ENCODE results near the gene CERS4.
"Not testable (repeated sequence)": the region's sequence is repeated elsewhere in the genome, so short reads cannot be mapped to it uniquely, and the experiment has no call there.

CERS4 gene, protein sequence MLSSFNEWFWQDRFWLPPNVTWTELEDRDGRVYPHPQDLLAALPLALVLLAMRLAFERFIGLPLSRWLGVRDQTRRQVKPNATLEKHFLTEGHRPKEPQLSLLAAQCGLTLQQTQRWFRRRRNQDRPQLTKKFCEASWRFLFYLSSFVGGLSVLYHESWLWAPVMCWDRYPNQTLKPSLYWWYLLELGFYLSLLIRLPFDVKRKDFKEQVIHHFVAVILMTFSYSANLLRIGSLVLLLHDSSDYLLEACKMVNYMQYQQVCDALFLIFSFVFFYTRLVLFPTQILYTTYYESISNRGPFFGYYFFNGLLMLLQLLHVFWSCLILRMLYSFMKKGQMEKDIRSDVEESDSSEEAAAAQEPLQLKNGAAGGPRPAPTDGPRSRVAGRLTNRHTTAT

DNA sequence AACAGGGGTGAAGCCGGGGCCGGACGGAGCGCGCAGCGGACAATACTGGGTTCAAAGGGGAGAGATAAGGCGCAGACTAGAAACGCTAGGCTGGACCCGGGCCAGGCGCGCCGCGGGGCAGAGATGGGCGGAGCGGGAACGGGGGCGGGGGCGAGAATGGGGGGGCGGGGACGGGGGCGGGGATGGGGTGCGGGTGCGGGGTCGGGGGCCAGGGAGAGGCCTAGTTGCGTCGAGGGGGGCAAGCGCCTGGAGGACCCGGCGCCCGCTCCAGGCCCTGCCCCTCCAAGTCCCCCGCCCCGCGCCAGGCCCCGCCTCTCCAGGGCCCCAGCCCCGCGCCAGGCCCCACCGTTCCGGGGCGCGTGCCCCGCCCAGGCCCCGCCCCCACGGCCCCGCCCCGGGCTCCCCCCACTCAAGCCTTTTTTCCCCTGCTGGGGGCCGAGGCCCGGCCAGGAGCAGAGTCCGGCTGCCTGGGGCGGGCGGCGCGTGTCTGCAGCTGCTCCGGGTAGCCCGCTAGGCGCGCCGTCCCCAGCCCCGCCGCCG, at the start of gene CERS4:
Gene CERS4, plus strand, starts transcription at position 449 of the 540 bp plus-strand sequence. CDS start 41,707 bp downstream, outside the sequence.
- DNase-seq, result peak; percentile 83

DNA sequence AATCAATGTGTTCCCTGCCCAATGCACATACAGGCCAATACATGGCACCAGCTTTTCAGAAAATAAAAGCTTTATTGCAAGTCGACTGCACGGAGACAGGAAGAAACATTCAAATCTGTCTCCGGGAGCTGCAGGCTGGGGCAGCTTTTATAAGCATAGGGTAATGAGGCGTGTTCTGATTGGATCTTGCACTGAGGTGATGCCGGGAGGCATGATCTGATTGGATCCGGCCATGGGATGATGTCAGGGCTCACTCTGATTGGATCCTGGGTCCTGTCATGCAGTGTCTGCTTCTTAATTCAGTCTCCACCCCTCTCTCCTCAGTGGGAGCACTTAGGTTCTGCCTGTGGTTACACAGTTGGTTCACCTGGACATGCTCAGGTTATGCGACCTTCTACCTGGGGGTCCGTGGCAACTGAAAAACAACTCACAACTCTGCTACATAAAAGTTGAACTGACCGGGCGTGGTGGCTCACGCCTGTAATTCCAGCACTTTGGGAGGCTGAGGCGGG, 48.0 kb upstream of the CERS4 start:
- no peak for DNase-seq

DNA sequence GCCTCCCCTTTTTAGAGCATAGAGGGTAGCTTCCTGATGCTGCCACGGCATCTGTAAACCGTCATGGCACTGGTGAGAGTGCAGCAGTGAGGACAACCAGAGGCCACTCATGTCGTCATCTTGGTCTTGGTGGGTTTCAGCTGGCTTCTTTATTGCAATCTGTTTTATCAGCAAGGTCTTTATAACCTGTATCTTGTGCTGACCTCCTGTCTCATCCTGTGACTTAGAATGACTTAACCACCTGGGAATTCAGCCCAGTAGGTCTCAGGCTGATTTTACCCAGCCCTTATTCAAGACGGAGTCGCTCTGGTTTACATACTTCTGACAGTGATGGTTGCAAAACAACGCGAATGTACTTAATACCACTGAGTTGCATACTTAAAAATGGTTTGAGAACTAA, 45.4 kb upstream of the CERS4 start:
- DNase-seq, result no peak

DNA sequence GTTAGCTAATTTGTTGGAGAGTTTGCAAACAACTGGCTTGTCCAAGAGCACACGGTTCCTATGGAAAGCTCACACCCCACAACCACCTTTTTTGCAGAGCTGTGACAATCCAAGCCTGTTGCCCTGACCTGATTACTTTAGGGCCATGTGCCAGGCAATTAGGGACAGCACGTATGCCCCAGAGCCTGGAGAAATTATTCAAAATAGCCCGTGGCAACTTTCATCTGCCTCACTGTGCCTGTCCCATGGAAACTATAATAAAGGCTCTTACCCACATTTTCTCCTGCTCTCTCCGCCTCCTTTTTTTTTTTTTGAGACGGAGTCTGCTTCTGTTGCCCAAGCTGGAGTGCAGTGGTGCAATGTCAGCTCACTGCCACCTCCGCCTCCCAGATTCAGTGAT, 41.2 kb upstream of the CERS4 start:
- DNase-seq, result no peak

DNA sequence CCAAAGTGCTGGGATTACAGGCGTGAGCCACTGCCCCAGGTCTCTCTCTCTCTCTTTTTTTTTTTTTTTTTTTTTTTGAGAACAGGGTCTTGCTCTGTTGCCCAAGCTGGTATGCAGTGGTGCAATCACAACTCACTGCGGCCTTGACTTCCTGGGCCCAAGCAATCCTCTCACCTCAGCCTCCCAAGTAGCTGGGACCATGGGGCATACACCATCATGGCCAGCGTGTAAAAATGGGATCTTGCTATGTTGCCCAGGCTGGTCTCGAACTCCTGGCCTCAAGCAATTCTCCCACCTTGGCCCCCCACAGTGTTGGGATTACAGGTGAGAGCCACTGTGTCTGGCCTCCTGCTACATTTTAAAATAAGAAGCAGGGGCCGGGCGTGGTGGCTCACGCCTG, 40.6 kb upstream of the CERS4 start:
- DNase-seq, result no peak

DNA sequence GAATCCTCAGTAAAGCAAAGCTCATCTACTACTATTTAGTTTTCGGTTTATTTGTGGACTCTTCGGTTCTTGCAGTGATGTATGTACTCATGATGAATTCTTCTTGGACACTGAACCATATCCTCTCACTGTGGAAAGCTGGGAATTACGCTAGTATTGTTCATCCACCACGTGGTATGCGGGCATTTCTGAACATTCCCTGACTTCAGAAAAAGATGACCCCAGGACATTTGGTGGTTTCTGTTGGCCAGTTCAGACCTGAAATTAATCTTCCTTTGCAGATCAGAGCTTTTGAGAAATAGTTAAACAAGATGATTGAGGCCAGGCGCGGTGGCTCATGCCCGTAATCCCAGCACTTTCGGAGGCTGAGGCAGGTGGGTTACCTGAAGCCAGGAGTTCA, 34.5 kb upstream of the CERS4 start:
- no peak for DNase-seq

DNA sequence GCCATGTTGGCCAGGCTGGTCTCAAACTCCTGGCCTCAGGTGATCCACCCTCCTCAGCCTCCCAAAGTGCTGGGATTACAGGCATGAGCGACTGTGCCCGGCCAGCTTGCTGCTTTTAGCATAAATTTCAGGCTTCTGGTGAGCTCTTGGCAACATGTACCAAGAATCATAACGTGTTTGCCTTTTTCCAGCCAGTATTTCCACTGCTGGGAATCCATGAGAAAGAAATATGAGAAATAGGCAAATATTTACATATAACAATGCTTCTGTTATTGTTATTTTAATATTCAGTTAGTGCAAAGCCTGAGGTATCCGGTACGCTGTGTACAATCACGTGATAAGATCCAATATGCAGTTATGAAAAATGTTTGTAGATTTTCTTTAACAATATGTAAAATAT, 29.2 kb upstream of the CERS4 start:
- DNase-seq, result no peak

DNA sequence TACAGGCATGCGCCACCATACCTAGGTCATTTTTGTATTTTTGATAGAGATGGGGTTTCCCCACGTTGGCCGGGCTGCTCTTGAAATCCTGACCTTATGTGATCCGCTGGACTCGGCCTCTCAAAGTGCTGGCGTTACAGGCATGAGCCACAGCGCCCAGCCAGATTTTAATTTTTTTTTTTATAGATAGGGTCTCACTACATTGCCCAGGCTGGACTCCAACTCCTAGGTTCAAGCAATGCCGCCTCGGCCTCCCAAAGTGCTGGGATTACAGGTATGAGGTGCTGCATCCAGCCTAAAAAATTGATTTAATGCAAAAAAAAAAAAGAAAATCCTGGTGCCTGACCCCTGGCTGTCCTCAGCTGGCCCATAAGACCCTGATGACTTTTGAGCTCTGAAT, 24.9 kb upstream of the CERS4 start:
- DNase-seq, result no peak

DNA sequence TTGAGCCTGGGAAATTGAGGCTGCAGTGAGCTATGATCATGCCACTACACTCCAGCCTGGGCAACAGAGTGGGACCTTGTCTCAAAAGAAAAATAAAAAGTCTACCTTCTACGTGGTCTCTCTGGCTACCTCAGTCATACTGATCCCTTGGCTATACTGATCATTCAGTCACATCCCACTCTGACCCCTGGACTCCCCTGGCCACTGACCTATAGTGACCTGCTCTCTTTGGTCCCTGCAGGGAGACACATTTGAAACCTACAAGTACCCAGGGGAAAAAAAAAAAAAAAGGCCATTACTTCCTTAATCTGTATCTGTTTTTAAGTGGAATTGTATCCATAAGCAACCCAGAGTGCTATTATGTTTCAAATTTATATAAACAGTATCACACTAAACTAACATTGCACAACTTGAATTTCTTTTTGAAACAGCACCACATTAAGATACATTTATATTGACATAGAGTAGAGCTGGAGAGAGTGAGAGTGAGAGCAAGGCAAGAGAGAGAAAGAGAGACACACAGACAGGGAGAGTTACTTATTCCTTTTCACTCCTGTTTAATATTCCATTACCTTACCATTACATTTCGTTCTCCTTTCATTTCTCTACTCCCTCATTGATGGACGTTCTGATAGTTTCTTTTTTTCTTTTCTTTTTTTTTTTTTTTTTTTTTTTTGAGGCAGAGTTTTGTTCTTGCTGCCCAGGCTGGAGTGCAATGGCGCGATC, 23.7 kb upstream of the CERS4 start:
- DNase-seq, result no peak

DNA sequence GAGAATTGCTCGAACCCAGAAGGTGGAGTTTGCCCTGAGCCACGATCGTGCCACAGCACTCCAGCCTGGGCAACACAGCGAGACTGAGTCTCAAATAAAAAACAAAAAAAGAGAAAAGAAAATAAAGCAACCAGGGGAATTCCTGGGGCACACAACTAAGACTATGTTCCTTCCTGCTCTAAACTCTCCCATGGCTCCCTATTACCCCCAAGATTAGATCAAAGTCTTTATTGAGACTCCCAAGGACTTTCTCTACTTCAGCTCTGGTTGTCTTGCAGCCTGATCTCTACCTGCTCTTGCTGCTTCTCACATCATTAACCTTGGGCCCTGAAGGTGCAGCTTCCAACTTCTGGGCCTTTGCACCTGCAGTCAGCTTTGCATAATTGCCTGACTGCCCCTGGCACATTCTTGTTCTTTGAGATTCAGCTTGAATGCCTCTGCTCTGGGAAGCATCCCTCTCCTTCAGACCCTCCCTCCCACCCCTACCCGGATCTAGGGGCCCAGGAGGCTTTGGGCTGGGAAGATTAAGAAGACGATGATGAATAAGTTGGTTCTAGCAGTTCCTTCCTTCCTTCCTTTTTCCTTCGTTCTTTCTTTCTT, 16.8 kb upstream of the CERS4 start:
- DNase-seq, result no peak

DNA sequence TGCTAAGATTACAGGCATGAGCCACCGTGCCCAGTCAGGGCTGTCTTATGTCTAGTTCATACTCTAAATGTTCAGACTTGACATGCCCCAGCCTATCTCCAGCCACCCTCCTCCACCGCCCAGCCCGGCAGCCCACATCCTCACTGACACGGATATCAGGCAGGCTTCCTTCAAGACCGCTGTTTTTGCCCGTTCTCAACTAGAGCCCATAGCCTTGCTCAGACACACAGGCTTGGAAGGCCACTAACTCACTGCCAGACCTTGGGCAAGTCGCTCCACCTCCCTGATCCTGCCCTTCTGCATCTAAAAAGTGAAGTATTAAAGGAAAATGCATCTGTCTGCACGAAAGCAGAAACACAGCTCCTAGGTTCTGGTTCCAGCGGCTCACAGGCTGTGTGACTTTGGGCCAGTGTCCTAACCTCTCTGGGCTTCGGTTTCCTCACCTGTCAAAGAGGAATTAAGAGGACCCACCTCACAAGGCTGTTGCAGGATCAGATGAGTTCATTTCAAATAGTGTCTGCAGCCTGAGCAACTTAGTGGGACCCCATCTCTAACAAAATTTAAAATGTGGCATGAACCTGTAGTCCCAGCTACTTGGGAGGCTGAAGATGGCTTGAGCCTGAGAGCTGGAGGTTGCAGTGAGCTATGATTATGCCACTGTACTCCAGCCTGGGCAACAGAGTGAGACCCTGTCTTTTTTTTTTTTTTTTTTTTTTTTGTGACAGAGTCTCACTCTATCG, 14.5 kb upstream of the CERS4 start:
- no peak for DNase-seq

DNA sequence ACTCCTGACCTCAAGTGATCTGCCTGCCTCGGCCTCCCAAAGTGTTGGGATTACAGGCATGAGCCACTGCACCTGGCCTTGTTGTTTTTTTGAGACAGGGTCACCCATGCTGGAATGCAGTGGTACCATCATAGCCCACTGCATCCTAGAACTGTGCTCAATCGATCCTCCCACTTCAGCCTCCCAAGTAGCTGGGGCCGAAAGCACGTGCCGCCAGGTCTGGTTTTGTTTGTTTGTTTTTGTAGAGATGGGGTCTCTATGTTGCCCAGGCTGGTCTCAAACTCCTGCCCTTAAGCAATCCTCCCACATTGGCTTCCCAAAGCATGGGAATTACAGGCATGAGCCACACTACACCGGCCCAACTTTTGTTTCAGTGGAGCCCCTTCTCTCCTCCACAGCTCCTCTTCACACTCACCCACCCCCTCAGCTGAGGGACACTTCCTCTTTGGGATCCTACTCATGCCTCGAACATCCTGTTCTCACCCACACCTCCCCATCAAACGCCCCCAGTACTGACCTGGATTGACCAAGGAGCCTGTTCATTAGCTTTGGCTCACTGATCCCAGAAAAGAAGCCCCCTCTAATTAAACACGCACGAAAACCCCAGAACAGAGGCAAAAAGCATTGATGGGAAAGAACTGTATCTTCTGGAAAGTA, 12.8 kb upstream of the CERS4 start:
- DNase-seq, result no peak

DNA sequence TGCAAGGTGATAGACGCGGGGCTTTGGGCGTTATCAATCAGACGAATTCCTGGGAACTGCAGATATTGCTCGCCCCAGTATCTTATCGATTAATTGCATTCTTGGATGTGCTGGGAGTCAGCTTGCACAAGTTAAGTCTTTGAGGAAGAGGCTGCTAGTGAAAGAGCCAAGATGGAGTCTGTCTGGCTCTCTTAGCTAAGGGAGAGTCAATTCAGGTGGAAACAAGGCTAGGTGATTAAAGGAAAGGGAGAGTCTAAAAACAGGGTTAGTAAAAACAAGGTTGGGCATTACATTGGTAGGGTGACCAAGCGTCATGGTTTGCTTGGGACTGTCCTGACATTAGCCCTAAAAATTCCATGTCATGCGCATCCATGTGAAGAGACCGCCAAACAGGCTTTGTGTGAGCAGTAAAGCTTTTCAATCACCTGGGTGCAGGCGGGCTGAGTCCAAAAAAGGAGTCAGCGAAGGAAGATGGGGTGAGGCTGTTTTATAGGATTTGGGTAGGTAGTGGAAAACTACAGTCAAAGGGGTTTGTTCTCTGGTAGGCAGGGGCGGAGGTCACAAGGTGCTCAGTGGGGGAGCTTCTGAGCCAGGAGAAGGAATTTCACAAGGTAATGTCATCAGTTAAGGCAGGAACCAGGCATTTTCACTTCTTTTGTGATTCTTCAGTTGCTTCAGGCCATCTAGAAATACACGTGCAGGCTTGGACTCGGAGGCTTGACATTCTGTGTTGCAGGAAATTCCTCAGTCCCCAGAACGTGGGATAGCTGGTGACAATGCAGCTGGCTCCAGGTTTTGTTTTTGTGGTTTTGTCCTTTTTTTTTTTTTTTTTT, 5.7 kb upstream of the CERS4 start:
- not testable (repeated sequence) for DNase-seq

DNA sequence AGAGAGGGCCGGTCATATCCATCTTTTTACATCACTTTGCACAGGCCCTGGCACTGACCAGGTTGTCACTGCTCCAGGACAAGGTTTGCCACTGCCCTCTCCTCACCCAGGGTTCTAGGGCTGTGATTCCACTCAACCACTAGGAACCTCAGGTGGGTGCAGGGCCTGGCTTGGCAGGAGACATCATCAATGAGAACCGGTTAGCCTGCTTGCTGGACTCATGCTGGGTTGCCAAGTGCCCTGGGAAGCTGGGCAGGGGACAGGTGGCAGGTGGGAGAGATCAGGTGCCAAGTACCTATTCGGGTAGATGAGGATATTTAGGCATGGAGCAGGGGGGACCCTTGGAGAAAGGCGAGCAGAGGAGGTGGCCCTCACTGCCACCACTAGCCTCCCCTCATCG, 4.2 kb upstream of the CERS4 start:
- no peak for DNase-seq

DNA sequence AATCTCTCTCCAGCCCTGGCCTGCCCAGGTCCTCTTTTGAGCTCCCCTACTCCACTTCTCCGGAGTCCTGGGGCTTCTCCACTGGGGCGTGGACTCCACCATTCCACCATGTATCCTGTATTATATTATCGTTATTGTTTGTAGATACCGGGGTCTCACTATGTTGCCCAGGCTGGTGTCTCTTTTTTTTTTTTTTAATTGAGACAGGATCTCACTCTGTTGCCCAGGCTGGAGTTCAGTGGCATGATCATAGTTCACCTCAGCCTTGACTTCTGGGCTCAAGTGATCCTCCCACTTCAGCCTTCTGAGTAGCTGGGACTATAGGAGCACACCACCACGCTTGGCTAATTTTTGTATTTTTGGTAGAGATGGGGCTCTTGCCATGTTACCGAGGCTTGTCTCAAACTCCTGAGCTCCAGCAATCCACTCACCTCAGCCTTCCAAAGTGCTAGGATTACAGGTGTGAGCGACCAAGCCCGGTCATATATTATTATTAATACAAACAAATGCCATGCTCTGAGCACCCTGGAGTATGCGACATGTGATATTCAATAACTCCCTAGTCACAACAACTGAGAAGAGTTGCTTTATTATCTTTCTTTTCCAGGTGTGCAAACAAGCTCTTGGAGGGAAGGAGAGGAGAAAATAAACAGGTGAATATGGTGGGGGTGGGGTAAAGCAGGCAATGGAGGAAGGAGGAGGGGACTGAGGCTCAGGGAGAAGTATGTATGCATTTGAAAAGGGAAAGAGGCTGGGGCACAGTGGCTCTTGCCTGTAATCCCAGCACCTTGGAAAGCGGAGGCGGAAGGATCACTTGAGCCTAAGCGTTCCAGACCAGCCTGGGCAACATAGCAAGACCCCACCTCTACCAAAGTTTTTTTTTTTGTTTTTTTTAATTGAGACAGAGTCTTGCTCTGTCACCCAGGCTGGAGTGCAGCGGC, 2.8 kb upstream of the CERS4 start:
- no peak for DNase-seq

DNA sequence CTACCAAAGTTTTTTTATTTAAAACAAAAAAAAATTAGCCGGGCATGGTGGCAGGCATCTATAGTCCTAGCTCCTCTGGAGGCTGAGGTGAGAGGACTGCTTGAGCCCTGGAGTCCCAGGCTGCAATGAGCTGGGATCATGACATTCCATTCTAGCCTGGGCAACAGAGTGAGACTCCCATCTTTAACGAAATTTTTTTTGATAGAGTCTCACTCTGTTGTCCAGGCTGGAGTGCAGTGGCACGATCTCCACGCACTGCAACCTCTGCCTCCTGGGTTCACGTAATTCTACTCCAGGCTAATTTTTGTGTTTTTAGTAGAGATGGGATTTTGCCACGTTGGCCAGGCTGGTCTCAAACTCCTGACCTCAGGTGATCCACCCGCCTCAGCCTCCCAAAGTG, 1.8 kb upstream of the CERS4 start:
- not testable (repeated sequence) for DNase-seq

DNA sequence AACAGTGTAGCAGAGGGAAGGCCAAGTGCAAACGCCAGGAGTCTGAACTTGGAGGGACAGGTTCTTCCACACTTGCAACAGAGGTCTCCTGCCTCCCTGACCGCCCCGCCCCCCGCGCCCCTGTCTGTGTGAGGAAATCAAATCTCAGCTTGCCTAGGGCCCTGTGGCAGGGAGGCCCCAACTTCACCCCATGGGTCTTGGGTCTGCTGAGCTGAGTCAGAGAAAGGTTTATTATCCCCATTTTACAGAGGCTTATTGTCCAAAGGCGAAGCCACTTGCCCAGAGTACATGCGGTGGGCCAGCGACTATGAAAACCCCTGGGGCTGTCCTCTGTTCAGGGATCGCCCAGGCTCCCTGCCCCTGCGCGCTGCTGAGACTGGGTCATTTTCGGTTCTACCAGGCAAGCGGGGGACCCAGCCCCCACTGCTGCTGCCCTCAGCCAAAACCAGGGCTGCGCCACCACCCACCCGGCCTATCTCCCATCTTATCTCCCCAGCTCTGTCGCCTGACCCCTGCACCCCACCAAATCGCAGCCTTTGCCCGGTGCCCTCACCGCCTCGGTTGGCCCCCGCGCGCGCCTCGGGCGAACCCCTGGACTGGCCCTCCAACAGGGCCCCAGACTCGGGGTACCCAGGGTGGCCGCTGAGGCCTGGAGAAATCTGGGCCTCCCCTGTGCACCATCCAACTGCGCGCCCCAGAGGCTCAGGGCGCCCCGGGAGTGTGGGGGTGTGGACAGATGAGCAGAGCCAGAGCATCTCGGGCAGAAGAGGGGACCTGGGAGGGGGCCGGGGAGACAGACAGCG, 850 bp upstream of the CERS4 start:
- no peak for DNase-seq

DNA sequence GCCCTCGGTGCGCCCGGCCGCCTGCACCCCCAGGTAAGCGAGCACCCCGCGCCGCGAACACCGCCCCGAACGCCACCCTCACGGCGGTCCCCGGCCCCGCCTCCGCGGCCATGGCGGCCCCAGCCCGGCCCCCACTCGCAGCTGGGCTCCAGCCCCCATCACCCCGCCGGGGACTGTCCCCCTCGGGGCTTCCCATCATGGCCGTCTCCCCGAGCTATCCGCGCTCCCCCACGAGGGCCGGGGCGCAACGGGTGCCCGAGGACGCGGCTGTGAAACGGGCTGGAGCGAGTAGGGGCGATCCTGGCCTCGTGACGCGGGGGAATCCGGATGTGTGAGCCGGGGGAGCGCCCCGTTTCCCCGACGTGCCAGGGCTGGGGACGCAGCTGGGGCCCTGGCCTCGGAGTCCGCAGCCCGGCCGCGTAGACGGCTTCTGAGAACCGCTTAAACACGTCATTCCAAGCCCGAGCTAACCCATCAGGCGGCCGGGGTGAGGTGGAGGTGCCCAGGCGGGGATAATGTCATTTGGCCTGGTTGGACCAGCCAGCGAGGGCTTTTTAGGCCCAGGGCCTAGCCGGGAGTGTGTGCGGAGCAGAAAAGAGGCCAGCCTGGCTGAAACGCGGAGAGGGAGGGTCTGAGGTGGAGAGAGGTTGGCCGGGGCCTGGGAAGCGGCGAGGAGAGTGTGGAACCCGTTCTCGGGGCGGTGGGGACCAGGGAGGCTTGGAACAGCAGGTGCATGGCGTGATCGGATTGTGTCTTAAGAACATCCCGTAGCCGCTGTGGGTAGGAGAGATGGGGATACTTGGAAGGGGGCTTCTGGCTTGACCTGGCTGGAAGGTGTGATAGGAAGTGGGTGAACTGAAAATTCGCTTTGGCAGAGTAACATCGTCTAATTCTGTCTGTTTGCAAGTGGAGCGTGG, 550 bp downstream of the CERS4 start:
- no peak for DNase-seq
